KMS-11 (cell line): ENCODE data around the gene STIL.

Experiments
- H2AFZ ChIP-seq: fragments of 200-600 bp; sonication (generic); 2 replicates; pipeline ENCODE4 v1.6.1; 2016; ENCODE audit warnings: antibody characterized with exemption, mixed run types, low read depth
- H3K27ac ChIP-seq: fragments of 200-600 bp; sonication (generic); 2 replicates; pipeline ENCODE4 v1.6.1; 2016; ENCODE audit warnings: mild to moderate bottlenecking, mixed run types
- H3K27me3 ChIP-seq: fragments of 200-600 bp; sonication (generic); 2 replicates; pipeline ENCODE4 v1.6.1; 2017; ENCODE audit warnings: mild to moderate bottlenecking, low read depth, mixed run types, moderate library complexity; ENCODE audit not compliant: insufficient read depth
- H3K36me3 ChIP-seq: fragments of 200-600 bp; sonication (generic); 2 replicates; pipeline ENCODE4 v1.6.1; 2017; ENCODE audit warnings: mild to moderate bottlenecking, mixed run types; ENCODE audit not compliant: insufficient read depth
- H3K4me1 ChIP-seq: fragments of 200-600 bp; sonication (generic); 2 replicates; pipeline ENCODE4 v1.6.1; 2016; ENCODE audit warnings: mild to moderate bottlenecking, low read depth, mixed run types; ENCODE audit not compliant: poor library complexity, severe bottlenecking
- H3K4me2 ChIP-seq: fragments of 200-600 bp; sonication (generic); 2 replicates; pipeline ENCODE4 v1.7.0; 2016; ENCODE audit warnings: mild to moderate bottlenecking, mixed run types
- H3K4me3 ChIP-seq: fragments of 200-600 bp; sonication (generic); IDR thresholded peaks from 2 replicates; pipeline ENCODE4 v1.6.1; 2017; ENCODE audit warnings: low read depth, low read length, mixed read lengths; ENCODE audit not compliant: insufficient read depth
- H3K79me2 ChIP-seq: fragments of 200-600 bp; sonication (generic); 2 replicates; pipeline ENCODE4 v1.6.1; 2016; ENCODE audit warnings: low read depth, mixed run types; ENCODE audit not compliant: insufficient read depth
- H3K9ac ChIP-seq: fragments of 200-600 bp; sonication (generic); 2 replicates; pipeline ENCODE4 v1.6.1; 2016; ENCODE audit warnings: mild to moderate bottlenecking, mixed run types
- H4K20me1 ChIP-seq: fragments of 200-600 bp; sonication (generic); 2 replicates; pipeline ENCODE4 v1.6.1; 2016; ENCODE audit warnings: mild to moderate bottlenecking, mixed run types; ENCODE audit not compliant: insufficient read depth
- CTCF ChIP-seq: fragments of 200-600 bp; sonication (generic); conservative IDR thresholded peaks from 2 replicates; pipeline ENCODE4 v1.6.1; 2017; ENCODE audit warnings: low read depth, mild to moderate bottlenecking, antibody characterized with exemption, low read length, moderate library complexity, mixed read lengths

STIL gene

DNA sequence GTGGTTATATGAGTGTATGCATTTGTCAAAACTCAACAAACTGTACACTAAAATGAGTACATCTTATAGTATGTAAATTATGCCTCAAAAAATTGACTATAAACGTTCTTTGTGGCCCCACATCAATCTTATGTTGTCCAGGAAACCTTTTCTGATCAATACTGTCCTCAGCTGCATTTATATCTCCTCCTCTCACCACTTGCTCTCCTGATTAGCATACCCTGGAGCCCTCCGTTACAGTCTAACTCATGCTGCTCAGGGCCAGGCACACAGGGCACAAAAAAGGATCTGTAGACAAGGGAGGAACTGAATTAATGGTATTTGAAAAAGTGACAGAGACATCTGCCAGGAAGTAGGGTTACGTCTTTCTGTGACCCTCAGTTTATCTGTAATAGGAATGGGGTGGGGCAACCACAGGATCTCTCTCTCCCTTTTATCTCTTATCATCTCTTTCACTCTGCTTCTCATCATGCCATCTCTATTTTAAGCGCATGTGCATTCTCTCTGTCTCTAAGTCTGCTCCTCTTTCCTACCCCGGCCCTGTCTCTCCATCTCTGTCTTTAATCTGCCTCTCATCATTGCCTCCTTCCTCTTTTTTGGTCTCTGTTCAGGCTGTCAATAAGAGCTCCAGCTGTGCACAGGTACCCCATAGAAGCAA lies 74.9 kb downstream of the STIL start:
- no peaks in the 10 kb centered on the region; the same call in 1 of the 2 replicates for H3K27me3 ChIP-seq
- no peaks in the 10 kb centered on the region for H3K36me3 ChIP-seq
- H3K79me2 ChIP-seq: no peaks in the 10 kb centered on the region
- no peaks in the 10 kb centered on the region for H4K20me1 ChIP-seq
- H3K9ac ChIP-seq: no peak overlapping the region
- H3K4me1 ChIP-seq: no peaks in the 10 kb centered on the region
- no peak overlapping the region for H2AFZ ChIP-seq
- H3K4me3 ChIP-seq: no peak overlapping the region
- H3K4me2 ChIP-seq: no peak overlapping the region
- H3K27ac ChIP-seq: no peak overlapping the region
- no peak for TF ChIP-seq CTCF

GRCh38 chr1:47235806-47236205 lies 78.1 kb downstream of the STIL start:
- no peak for TF ChIP-seq CTCF
- Histone ChIP-seq H4K20me1 (no peaks in the 10 kb centered on the region), H3K4me2 (no peak overlapping the region), H3K79me2 (no peaks in the 10 kb centered on the region), H3K36me3 (no peaks in the 10 kb centered on the region), H3K27me3 (no peaks in the 10 kb centered on the region; the same call in 1 of the 2 replicates), H3K4me1 (no peaks in the 10 kb centered on the region), H2AFZ (no peak overlapping the region), H3K4me3 (no peak overlapping the region), H3K27ac (no peak overlapping the region), H3K9ac (no peak overlapping the region)

- no peak overlapping the region for H2AFZ ChIP-seq
- H3K4me3 ChIP-seq: no peak overlapping the region
- no peaks in the 10 kb centered on the region for H3K4me1 ChIP-seq
- no peak overlapping the region for H3K9ac ChIP-seq
- no peak overlapping the region for H3K4me2 ChIP-seq
- no peaks in the 10 kb centered on the region for H3K36me3 ChIP-seq
- no peak for TF ChIP-seq CTCF
- H4K20me1 ChIP-seq: no peaks in the 10 kb centered on the region
- no peak overlapping the region for H3K27ac ChIP-seq
- H3K27me3 ChIP-seq: peaks cover 5% of the 10 kb centered on the region
- H3K79me2 ChIP-seq: no peaks in the 10 kb centered on the region
Measured at GRCh38 chr1:47235241-47235681, 78.7 kb downstream of the STIL start.

- no peak for TF ChIP-seq CTCF
- Histone ChIP-seq H3K4me1 (no peaks in the 10 kb centered on the region), H3K4me3 (no peak overlapping the region), H3K27ac (no peak overlapping the region), H2AFZ (no peak overlapping the region), H3K27me3 (peaks cover 17% of the 10 kb centered on the region), H4K20me1 (no peaks in the 10 kb centered on the region), H3K4me2 (no peak overlapping the region), H3K79me2 (no peaks in the 10 kb centered on the region), H3K9ac (no peak overlapping the region), H3K36me3 (no peaks in the 10 kb centered on the region)
Measured at GRCh38 chr1:47233186-47233585, 80.8 kb downstream of the STIL start.
